Superior temporal gyrus (tissue), 1 donor: ENCODE results near the gene RBFOX2.
"Not testable (repeated sequence)": the region's sequence is repeated elsewhere in the genome, so short reads cannot be mapped to it uniquely, and the experiment has no call there.

ENCODE experiments used
- DNase-seq: peaks from one replicate; pipeline ENCODE4 v3.0.0-alpha.2; 2016; ENCODE audit errors: extremely low spot score

Gene RBFOX2

DNA sequence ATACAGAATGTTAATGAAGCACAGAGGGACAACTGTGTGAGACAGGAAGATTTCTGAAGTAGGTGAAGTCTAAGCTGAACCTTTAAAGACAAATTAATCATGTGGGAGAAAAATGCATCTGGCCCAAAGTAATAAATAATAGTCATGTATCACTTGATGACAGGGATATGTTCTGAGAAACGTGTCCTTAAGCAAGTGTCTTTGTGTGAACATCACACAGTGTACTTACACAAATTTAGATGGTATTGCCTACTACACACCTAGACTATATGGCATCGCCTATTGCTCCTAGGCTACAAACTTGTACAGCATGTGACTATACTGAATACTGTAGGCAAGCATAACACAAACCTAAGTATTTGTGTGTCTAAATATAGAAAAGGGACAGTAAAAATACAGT lies 198.3 kb downstream of the RBFOX2 start:
- no peak for DNase-seq

GRCh38 chr22:35824256-35824655 lies 204.4 kb downstream of the RBFOX2 start:
- DNase-seq: no peak

DNA sequence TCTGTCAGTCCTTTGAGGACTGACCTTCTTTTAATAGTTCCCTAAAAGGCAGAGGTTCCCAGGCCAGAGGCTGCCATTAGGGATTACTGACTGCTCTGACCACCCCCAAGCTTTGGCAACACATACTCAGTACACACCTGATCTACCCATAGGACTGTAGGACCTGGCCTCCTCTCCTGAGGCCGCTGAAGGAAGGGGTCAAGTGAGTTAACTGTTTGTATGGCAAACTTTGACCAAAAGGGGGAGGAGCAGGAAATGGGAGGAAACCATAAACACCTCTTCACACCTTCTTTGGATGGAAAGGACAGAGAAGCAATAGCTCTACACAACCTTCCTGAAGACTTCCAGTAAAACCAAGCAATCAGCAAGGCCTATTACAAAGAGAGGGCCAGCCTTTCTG lies 207.0 kb downstream of the RBFOX2 start:
- no peak for DNase-seq

- DNase-seq: no peak
Measured at GRCh38 chr22:35819421-35819820, 209.2 kb downstream of the RBFOX2 start.

- no peak for DNase-seq
Measured at GRCh38 chr22:35818897-35819296, 209.7 kb downstream of the RBFOX2 start.

GRCh38 chr22:35812600-35812999 lies 216.0 kb downstream of the RBFOX2 start:
- no peak for DNase-seq

GRCh38 chr22:35811670-35812069 lies 217.0 kb downstream of the RBFOX2 start:
- no peak for DNase-seq

DNA sequence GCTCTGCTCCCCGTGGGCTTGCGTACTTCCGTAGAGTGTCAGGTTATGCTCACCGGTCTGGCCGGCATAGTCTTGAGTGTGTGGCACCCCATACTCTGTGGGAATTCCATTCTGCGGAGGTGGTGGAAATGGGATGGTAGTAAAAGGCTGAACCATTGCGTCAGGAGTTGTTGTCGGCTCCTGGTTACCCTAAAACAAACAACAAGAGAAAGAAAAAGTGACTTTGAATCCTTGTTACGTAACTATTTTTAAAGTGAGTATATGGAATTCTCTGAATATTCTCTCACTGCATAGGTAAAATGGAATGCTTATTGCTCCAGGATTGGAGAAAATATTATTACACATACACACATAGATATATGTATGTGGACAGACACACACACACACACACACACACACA lies 218.8 kb downstream of the RBFOX2 start:
- no peak for DNase-seq

- no peak for DNase-seq
Measured at GRCh38 chr22:35808377-35808776, 220.2 kb downstream of the RBFOX2 start.

GRCh38 chr22:35806668-35807067 lies 222.0 kb downstream of the RBFOX2 start:
- not testable (repeated sequence) for DNase-seq

DNA sequence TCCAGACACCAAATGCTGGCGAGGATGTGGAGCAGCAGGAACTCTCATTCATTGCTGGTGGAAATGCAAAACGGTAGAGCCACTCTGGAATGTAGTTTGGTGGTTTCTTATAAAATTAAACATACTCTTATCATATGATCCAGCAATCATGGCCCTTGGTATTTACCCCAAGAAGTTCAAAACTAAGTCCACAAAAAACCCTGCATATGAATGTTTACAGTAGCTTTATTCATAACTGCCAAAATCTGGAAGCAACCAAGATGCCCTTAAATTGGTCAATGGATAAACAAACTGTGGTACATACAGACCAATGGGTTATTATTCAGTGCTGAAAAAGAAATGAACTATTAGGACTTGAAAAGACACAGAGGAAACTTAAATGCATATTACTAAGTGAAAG lies 223.2 kb downstream of the RBFOX2 start:
- DNase-seq: no peak

DNA sequence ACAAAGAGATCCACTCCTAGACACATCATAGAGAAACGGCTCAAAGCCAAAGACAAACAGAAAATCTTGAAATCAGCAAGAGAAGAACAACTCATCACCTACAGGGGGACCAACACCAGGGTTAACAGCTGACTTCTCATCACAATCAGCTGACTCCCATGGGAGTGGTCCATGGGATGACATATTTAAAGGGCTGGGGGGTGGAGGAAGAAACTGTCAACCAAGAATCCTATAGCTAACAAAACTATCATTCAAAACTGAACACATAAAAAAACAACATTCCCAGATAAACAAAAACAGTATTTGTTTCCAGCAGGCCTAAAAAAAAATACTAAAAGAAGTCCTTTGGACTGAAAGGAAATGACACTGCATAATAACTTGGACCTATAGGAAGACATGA lies 224.2 kb downstream of the RBFOX2 start:
- DNase-seq: no peak

DNA sequence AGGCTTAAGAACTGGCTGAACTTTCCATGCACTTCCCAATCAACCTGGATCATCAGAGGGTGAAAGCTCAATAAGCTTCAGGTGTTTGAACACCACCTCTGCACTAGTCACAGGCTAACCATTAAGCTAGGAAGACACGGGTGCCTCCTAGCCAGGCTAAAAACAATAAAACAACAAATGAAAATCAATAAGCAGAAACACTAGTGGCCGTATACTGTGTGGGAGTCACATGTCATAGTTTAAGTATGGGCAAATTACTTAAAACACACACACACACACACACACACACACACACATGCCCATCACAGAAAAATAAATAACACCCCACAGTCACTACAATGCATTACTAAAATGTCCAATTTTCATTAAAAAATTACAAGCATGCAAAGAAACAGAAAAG lies 225.7 kb downstream of the RBFOX2 start:
- no peak for DNase-seq

- not testable (repeated sequence) for DNase-seq
Measured at GRCh38 chr22:35801301-35801700, 227.3 kb downstream of the RBFOX2 start.

GRCh38 chr22:35799150-35799549 lies 229.5 kb downstream of the RBFOX2 start:
- no peak for DNase-seq

DNA sequence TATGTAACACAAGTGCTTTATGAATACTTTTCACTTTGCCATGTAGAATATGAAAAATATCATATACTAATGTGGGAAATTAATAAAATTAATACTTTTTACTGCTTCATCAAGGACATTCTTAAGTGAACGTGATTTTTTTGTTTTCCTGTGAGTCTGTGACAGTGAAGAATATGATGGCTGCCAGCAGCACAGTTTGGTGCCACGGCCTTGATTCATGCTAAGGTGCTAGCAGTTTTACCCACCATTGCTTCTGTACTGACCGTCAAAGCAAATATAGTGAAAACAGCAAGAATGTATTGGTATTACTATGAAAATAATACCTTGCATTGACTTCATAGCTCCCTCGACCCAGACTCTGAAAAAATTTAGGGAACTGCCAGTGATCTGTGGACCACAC lies 231.2 kb downstream of the RBFOX2 start:
- no peak for DNase-seq

DNA sequence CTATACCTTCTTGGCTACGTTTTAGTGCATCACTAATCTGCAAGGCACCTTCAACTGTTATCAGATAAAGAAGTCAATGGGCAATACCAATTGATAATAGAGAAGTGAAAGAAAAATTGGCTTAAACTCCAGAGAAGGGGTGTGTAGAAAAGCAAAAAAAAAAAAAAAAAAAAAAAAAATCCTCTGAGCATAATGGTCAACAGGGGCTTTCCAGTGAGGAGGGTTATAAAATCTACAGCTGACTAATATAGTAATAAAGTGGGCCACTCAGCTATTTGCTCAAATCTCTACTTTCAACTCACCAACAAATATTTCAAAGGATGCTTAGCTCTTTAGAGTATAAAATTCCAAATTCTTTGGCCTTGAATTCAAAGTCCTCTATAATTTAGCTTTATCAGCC lies 233.1 kb downstream of the RBFOX2 start:
- DNase-seq: no peak

DNA sequence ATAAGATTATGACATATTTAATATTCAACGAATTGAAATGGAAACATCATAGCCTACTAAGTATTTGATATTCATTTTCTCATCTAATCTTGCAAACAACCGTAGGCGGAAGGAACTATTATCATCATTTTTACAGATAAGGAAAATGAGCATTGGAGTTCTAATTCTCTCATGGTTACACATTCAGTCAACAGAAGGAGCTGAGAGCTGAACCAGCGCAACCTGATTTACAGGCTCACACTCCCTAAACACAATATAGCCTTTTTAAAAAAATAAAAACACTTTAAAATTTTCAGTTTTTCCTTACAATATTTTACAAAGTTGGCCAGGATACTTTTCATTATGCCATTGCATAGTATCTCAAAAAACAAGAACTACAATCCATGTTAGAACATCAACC lies 236.1 kb downstream of the RBFOX2 start:
- no peak for DNase-seq

DNA sequence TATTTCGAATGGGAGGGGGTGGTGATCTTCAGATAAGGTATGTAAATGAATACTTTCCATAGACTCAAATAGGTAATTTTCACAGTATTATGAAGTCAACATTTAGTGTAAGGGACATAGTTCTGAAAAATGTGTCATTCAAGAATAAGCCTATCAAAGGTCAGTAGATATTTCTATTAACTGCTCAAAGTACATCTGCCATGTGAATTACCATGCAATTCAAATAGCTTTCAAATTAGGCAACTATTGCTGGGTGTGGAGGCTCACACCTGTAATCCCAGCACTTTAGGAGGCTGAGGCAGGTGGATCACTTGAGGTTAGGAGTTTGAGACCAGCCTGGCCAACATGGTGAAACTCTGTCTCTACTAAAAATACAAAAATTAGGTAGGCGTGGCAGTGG lies 236.8 kb downstream of the RBFOX2 start:
- not testable (repeated sequence) for DNase-seq

GRCh38 chr22:35785181-35785923 lies 243.3 kb downstream of the RBFOX2 start:
- peak; percentile 67 for DNase-seq

DNA sequence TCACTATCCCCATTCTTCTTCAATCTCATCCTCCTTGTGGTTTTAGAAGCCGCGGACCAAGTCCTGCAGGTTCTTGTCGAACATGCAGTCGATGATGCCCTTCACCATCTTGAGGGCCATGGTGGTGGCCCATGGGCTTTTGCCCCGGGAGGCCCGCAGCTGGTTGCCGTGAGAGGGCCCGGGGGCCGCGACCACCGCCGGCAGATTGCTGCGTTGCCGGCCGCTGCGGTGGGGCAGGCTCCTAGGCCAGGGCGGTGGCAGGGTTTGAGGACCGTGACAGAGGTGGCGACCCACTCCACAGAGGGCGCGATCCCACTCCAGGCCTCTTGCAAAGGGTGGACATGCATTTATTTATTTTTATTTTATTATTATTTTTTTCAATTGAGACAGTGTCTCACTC lies 244.0 kb downstream of the RBFOX2 start:
- DNase-seq: no peak

- DNase-seq: no peak
Measured at GRCh38 chr22:35783943-35784614, 244.5 kb downstream of the RBFOX2 start.

GRCh38 chr22:35782504-35782903 lies 246.1 kb downstream of the RBFOX2 start:
- DNase-seq: no peak

DNA sequence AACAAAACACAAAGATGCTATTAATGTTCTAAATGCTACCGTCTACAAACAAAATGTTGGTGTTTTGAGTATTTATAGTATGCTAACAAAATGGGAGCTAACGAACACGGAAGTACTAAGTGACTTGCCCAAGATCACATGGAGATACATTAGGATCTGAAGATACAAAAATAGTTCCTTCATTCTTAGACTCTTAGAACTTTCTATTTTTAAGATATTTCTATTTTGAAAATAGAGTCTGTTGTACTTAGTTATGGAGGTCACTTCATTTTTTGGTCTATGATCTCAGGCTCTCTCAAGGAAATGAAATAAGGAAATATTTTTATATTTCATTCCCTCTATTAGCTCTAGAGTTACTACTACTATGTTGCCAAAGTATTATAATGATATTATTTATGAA lies 246.7 kb downstream of the RBFOX2 start:
- no peak for DNase-seq
